RWPE2 (cell line): ENCODE measurements around the gene CEMIP.

Experiments
- ATAC-seq: fragments of 200-7000 bp; cut with Tn5 transposase; 3 replicates; pipeline ENCODE4 v1.9.1; 2021; ENCODE audit warnings: low read depth
- DNase-seq: peaks from one replicate; pipeline ENCODE4 v3.0.0-alpha.2; 2020; ENCODE audit warnings: low spot score
- H3K27ac ChIP-seq: fragments of 450-650 bp; 2 replicates; pipeline ENCODE4 v1.5.1; 2017; ENCODE audit warnings: mild to moderate bottlenecking; ENCODE audit not compliant: poor library complexity, severe bottlenecking
- H3K27me3 ChIP-seq: fragments of 250-450 bp; sonication (Bioruptor Pico); 2 replicates; pipeline ENCODE4 v1.5.1; 2021; ENCODE audit warnings: mild to moderate bottlenecking, moderate library complexity; ENCODE audit not compliant: insufficient read depth, poor library complexity, severe bottlenecking
- H3K36me3 ChIP-seq: fragments of 250-450 bp; sonication (Bioruptor Pico); 2 replicates; pipeline ENCODE4 v1.5.1; 2020; ENCODE audit warnings: low read depth, mild to moderate bottlenecking, moderate library complexity
- H3K4me1 ChIP-seq: fragments of 250-450 bp; sonication (Bioruptor Pico); 2 replicates; pipeline ENCODE4 v1.5.1; 2021; ENCODE audit warnings: mild to moderate bottlenecking, moderate library complexity; ENCODE audit not compliant: insufficient read depth, poor library complexity, severe bottlenecking
- H3K4me3 ChIP-seq: fragments of 250-450 bp; sonication (Bioruptor Pico); 2 replicates; pipeline ENCODE4 v1.5.1; 2021; ENCODE audit warnings: mild to moderate bottlenecking, moderate library complexity; ENCODE audit not compliant: severe bottlenecking
- H3K9me3 ChIP-seq: fragments of 250-450 bp; sonication (Bioruptor Pico); 2 replicates; pipeline ENCODE4 v1.5.1; 2021; ENCODE audit warnings: mild to moderate bottlenecking, moderate library complexity; ENCODE audit not compliant: severe bottlenecking
- TF ChIP-seq, protein P1 (sequence below): fragments of 450-650 bp; IDR thresholded peaks from one replicate; pipeline ENCODE4 v1.5.1; 2017; ENCODE audit warnings: mild to moderate bottlenecking, moderate library complexity; ENCODE audit not compliant: poor library complexity, severe bottlenecking

Gene CEMIP

DNA sequence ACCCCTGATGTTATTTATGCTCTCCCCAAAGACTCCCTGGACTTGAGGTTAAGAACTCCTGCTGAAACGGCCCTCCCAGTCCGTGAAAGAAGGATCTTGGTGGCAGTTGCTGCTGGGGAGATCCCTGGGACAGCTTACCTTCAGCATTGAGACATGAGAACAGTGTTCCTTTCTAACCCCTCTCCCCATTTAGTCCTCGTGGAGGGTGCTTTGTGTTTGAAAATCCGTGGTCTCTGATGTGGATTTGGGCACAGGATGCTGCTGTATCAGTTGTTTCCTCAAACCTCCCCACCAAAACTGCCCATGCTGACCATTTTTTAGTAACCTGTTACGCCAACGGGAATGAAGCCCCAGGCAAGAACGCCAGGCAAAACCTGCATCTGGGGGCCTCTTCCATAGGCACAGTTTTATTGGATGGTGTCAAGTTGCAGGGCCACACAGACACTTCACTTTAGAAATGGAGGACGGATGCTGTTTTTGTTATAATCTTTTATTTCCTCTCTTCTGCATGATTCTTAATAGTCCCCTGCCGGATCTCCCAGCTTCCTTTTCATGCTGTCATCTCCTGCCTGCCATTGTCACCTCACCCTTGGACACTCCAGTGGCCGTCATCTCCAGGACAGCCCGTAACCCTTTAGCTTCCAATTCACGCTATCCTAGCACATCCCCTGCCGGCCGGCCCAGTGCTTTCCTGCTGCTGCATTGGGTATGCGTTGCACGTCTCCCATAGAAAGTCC lies 31.7 kb upstream of the CEMIP start:
- TF ChIP-seq, protein P1, sequence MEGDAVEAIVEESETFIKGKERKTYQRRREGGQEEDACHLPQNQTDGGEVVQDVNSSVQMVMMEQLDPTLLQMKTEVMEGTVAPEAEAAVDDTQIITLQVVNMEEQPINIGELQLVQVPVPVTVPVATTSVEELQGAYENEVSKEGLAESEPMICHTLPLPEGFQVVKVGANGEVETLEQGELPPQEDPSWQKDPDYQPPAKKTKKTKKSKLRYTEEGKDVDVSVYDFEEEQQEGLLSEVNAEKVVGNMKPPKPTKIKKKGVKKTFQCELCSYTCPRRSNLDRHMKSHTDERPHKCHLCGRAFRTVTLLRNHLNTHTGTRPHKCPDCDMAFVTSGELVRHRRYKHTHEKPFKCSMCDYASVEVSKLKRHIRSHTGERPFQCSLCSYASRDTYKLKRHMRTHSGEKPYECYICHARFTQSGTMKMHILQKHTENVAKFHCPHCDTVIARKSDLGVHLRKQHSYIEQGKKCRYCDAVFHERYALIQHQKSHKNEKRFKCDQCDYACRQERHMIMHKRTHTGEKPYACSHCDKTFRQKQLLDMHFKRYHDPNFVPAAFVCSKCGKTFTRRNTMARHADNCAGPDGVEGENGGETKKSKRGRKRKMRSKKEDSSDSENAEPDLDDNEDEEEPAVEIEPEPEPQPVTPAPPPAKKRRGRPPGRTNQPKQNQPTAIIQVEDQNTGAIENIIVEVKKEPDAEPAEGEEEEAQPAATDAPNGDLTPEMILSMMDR, result no peak
- no peak overlapping the region for H3K27ac ChIP-seq
- DNase-seq (no peak), ATAC-seq (no peak)
- H3K4me3 ChIP-seq, result no peak overlapping the region
- peaks cover 39% of the 10 kb centered on the region for H3K36me3 ChIP-seq
- no peaks in the 10 kb centered on the region for H3K27me3 ChIP-seq
- peaks cover 14% of the 10 kb centered on the region for H3K4me1 ChIP-seq
- no peaks in the 10 kb centered on the region for H3K9me3 ChIP-seq

DNA sequence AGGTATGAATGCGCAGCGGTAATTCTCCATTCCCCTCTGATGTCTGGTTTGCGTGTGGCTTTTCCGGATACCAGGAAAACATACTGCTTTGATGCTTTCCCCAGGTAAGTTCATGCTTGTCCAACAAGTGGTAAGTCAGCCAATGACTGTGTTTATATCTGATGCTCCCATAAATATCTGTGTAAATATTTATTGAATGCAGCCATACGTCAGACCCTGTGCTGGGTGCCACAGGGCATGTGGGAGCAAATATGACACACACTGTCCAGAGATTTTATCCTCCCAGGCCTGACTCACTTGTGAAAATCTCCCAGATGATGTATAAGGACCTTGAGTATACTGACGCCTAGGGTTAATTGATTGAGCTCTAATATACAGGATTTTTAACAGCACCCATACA lies 29.6 kb upstream of the CEMIP start:
- Histone ChIP-seq H3K27ac (no peak overlapping the region), H3K27me3 (no peaks in the 10 kb centered on the region), H3K4me1 (peaks cover 5% of the 10 kb centered on the region), H3K4me3 (no peak overlapping the region), H3K36me3 (peaks cover 58% of the 10 kb centered on the region), H3K9me3 (no peaks in the 10 kb centered on the region)
- ATAC-seq, result peak; percentile 91
- no peak for DNase-seq
- TF ChIP-seq, protein P1, result peak; percentile 30

DNA sequence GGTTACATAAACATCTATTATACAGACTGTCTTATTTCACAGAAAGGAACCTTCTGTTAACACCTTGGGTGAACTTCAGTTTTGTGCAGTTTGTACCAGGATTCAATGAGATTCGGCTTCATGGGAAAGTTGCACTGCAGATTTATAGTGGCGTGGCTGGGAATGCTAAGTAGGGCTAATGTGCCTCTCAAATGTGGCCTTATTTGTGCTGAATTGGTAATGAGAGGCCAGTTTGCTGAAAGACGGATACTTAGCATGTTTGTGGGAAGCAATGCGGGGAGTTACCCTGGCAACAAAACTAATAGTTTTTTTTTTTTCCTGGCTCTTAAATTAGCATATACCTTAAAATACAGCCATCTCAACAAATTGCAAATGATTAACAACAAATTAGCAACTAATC lies 28.6 kb upstream of the CEMIP start:
- Histone ChIP-seq H3K9me3 (no peaks in the 10 kb centered on the region), H3K4me1 (no peaks in the 10 kb centered on the region), H3K4me3 (no peak overlapping the region), H3K36me3 (peaks cover 66% of the 10 kb centered on the region), H3K27ac (no peak overlapping the region), H3K27me3 (no peaks in the 10 kb centered on the region)
- no peak for ATAC-seq
- TF ChIP-seq, protein P1, result no peak
- DNase-seq, result no peak

DNA sequence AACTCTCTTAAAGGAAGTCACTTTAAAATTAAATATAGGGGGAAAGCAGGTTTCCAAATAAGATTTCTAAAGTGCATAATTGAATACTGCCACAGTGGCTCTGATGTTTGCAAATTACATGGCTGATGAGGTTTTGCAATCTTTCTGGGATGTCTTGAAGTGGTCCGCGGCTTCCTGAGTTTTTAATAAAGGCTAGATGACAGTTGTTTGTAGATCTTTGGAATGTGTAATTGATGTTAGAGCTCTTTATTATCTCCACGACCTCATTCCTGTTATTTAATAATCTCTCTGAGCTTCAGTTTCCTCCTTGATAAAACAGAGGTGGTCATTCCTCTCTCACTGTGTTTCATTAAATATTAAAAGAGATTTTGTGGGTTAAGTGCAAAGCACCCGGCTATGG lies 27.0 kb upstream of the CEMIP start:
- ATAC-seq (no peak), DNase-seq (no peak)
- TF ChIP-seq, protein P1, result no peak
- Histone ChIP-seq H3K27me3 (no peaks in the 10 kb centered on the region), H3K9me3 (peaks cover 2% of the 10 kb centered on the region), H3K4me1 (no peaks in the 10 kb centered on the region), H3K27ac (no peak overlapping the region), H3K36me3 (peaks cover 68% of the 10 kb centered on the region), H3K4me3 (no peak overlapping the region)

DNA sequence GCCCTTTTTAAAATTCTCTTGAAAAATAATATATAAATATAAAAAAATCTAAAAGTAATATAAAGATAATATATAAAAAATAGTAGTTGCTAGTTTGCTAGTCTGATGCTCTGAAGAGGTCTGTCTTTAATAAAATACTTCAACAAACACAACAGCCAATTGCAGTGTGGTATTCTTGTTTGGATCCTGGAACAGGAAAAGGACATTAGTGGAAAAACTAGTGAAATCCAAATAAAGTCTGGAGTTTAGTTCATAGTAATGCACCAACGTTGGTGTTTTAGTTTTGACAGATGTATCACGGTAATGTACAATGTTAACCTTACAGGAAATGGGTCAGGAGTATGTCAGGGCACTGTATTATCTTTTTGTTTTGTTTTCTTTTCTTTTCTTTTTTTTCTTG lies 26.0 kb upstream of the CEMIP start:
- DNase-seq (no peak), ATAC-seq (no peak)
- no peak overlapping the region for H3K27ac ChIP-seq
- TF ChIP-seq, protein P1, result no peak
- H3K4me1 ChIP-seq, result no peaks in the 10 kb centered on the region
- H3K36me3 ChIP-seq, result peaks cover 68% of the 10 kb centered on the region
- H3K27me3 ChIP-seq, result no peaks in the 10 kb centered on the region
- H3K4me3 ChIP-seq, result no peak overlapping the region
- H3K9me3 ChIP-seq, result peaks cover 2% of the 10 kb centered on the region
